Inflammatory macrophage treated with lipopolysaccharide for 1 hour (primary cell): ENCODE measurements around the gene HOXB6.

ENCODE experiments used
- DNase-seq, 2 donors: peaks; one replicate each; pipeline ENCODE4 v3.0.0-alpha.2; 2020 to 2022

The HOXB6 gene

GRCh38 chr17:48593840-48594537 is 10.8 kb downstream of the HOXB6 start:
- DNase-seq: peak; percentile 33 to 80

- DNase-seq: no peak
Measured at GRCh38 chr17:48593126-48593829, 11.5 kb downstream of the HOXB6 start, which contains the start of gene HOXB5. HOXB5 (minus strand) TSS chr17:48593779; CDS start chr17:48593682, 97 bp downstream.

DNA sequence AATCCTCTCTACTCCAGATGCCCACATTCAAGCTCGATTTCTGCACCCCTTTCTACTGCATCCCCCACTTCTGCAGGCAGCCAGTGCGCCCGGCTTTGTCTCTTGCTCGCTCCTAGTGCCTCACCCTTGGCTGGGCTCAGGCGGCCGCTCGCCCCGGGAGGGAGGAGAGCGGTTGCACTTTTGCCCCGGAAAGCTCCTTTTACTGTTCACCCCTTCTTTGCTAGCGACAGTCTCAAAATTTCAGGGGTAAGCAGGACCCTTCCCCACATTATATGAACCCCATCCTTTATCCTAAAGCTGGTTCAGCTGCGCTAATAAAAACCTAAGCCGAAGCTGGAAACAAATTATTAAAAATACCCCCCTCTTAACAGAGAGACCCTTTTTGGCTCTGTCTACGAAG is 12.2 kb downstream of the HOXB6 start:
- no peak for DNase-seq

DNA sequence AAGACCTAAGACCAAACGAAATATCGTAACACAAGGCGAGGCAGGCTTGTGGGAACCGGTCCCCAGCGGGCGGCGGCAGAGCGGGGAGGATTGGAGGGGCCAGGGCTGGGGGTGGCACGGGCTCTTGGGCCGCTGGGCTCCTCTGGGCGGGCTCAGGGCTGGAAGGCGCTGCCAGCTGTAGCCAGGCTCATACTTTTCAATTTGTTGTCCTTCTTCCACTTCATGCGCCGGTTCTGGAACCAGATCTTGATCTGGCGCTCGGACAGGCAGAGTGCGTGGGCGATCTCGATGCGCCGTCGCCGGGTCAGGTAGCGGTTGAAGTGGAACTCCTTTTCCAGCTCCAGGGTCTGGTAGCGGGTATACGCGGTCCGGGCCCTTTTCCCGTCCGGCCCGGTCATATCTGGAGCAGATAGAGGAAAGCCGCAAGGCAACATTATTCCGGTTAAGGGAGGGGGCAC is 12.7 kb downstream of the HOXB6 start:
- DNase-seq: no peak

- no peak for DNase-seq
Measured at GRCh38 chr17:48591255-48592056, 13.3 kb downstream of the HOXB6 start.

DNA sequence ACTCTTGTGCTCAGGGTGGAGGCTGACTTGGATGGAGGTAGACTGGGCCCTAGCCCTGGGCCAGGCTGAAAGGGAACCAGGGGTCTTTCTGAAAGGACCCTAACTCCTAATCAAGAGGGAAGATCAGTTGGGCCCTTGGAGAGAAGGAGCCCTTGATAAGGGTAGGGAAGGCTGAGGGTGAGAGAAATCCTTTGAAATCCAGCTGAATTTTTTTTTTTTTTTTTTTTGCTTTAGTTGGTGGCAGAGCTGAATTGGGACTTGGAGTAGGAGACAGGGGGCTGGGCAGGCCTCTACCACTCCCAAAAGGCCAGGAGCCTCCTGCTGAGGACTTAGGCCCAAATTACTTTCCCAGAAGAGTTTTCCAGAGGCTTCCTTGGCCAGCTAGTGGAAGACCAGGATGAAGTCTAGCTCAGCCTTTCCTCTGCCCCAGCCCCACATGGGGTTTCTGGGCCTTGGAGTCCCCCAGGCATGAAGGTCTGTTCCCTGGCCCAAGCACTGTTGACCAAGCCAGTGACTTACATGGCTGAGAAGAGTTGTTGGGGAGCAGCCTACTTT is 14.1 kb downstream of the HOXB6 start:
- no peak for DNase-seq

GRCh38 chr17:48589831-48590606 is 14.8 kb downstream of the HOXB6 start, which contains the start of gene HOXB3:
HOXB3 (minus strand) TSS chr17:48590241; CDS start chr17:48552474, 37,767 bp downstream.
- no peak for DNase-seq

- no peak for DNase-seq
Measured at GRCh38 chr17:48589060-48589830, 15.5 kb downstream of the HOXB6 start.

- no peak for DNase-seq
Measured at GRCh38 chr17:48588528-48588927, 16.3 kb downstream of the HOXB6 start.

- DNase-seq: no peak
Measured at GRCh38 chr17:48588074-48588415, 16.7 kb downstream of the HOXB6 start.

- no peak for DNase-seq
Measured at GRCh38 chr17:48587276-48588073, 17.3 kb downstream of the HOXB6 start.

GRCh38 chr17:48586355-48587258 is 18.2 kb downstream of the HOXB6 start:
- no peak for DNase-seq

DNA sequence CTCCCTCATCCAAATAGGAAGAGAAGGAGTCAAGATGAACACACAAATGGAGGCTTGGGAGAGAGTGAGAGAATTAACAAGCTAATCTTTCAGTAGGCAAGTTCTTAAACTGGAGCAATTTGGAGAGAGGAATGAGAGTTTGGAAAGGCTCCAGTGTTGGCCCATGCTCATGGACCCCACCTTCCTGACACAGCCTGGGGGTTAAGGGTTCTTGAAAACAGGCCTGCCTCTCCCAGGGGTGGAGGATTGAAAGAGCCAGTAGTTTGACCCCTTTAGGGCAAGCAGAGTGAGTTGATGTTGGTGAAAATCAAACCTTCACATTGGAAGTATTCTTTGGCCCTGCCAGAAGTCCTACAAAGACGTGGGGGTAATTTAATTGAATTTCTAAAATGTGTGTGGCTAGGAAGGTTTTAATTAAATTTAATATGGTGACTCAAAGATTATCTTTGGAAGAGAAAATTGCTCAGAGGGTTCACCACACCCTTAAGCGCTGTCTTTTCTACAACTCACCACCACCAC is 20.5 kb downstream of the HOXB6 start:
- DNase-seq: no peak

- DNase-seq: no peak
Measured at GRCh38 chr17:48583708-48584222, 21.0 kb downstream of the HOXB6 start.

GRCh38 chr17:48582750-48583069 is 22.1 kb downstream of the HOXB6 start:
- DNase-seq: no peak

DNA sequence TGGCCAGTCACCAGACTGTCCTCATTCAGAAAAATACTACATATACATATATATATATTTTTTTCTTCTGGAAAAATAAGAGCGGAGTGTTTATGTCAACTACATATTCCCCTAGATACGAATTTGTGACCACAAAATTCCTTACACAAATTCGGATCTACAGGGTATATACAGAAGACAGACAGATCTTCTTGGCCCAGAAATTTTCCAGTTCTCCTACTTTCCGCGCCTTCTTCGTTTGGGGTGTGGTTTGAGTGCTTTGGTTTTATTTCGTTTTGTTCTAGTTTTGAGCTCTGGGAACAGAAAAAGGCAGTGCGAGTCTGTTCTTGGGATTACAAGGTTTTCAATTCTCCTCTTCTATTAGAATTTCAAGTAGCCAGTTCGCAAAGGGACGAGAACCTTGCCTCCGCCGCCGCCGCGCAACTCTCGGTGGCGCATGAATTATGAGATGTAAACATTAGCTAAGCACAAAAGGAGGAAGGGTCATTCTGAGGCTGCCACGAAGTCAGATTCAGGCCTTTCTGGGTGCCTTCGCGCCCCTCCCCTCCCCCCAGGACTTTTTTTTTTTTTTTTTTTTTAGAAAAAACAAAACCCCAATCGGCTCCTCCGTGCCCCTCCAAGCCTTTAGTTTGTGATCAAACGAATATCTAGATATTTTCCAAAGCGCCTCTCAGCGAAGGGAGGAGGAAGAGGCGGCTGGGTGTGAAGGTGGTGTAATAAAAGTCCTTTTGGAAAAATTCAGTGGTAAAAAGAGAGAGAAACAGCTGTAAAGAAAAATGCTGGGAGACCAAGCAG is 24.8 kb downstream of the HOXB6 start:
- DNase-seq: no peak

DNA sequence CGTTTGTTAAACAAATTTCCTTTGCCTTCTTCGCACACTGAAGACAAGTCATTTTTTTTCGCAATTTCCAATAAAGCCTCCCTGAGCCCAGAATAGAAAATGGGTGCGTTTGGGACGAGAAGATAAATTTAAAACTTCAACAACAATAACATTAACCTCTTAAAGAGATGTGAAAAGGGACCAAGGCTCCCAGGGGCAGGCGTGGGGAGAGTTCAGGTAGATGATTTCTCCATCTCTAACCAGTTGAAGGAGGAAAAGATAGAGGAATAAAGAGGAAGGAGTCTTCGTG is 25.4 kb downstream of the HOXB6 start:
- DNase-seq: no peak

DNA sequence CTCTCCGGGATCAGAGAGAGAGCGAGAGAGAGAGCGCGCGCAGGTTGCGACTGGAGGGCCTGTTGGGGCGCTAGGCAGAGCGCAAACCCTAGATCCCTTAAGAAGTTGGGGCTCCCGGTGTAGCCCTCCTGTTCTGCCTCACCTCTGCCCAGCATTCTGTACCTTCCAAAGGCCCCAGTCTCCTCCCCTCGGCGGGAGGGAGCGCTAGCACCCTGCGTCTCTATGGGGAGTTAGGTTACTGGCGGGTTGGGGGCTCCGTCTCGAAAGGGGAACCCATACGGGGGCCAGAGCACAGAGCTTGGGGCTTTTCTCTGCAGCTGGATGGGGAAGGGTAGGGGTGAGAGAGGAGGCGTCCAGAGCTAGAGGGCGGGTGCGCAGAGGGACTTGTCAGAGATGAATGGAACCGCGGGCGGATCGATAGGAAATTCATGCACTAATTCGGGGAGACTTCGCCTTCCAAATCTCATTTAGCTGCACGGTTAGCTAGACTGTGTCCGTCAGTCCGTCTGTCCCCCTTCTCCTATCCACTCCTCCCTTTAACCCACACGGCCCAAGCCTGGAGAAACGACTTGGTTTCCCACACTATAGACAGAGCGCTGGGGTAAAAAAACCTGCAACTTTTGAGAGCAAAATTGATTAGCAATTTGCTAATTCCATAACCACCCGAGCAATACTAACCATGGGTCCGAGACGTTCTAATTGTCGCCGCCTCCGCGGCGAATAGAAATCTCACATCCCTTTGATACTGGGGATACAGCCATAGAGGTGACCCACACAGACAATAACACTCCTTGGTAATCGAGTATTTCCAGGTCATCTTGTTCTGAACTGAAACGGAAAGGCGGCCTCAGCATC is 25.9 kb downstream of the HOXB6 start:
- DNase-seq: no peak
